Measurements from ENCODE around the gene SYNC. TPM values are rescaled to one million over a fixed set of nuclear protein-coding genes. Genes with fewer than 3 reads are reported as not detected.

Gene SYNC
- total and polyA plus RNA-seq, 2 of the 8 experiments (the other 6 are each of a cell fraction or from before 2014, with no cell fraction given): 0.06 to 0.17 TPM

GRCh38 chr1:32729254-32730046 is 26.9 kb upstream of the SYNC start:
- peak in 1 of 3 experiments; percentile 19; a peak in 1 of 4 replicates for TF ChIP-seq CTCF (IDR thresholded peaks at IDR 0.05; ENCODE audit: control extremely low read depth in 1 of 3, insufficient read depth in 1 of 3, low read depth in 1 of 3, low read length in 3 of 3)
- TF ChIP-seq HDAC6 (IDR thresholded peaks at IDR 0.05; ENCODE audit: low read depth, low read length): no peak
- H2BK12ac ChIP-seq (ENCODE audit: low read depth, low read length): no peak overlapping the region
- H3K23ac ChIP-seq (ENCODE audit: insufficient read length): no peak overlapping the region
- H3K4me3 ChIP-seq (ENCODE audit: extremely low read depth in 1 of 4, insufficient read depth in 2 of 4, low read depth in 3 of 4, low read length in 4 of 4): no peak overlapping the region
- FAIRE-seq (no peak), DNase-seq (ENCODE audit: low read depth in 1 of 2, low spot score in 2 of 2) (no peak)
- no peaks in the 10 kb centered on the region for H4K20me1 ChIP-seq (replicated peaks in 1 of 2; ENCODE audit: control insufficient read depth in 1 of 2, insufficient read depth in 2 of 2, low read length in 2 of 2)
- no peak overlapping the region for H3K14ac ChIP-seq (ENCODE audit: insufficient read length)
- H3K23me2 ChIP-seq (ENCODE audit: low read depth, low read length): no peaks in the 10 kb centered on the region; the same call in 1 of the 2 replicates
- H3K9me3 ChIP-seq (ENCODE audit: insufficient read depth in 2 of 2, low read depth in 1 of 2, low read length in 1 of 2): no peaks in the 10 kb centered on the region
- no peaks in the 10 kb centered on the region for H3K79me2 ChIP-seq (ENCODE audit: control insufficient read depth in 1 of 2, insufficient read depth in 2 of 2, low read length in 2 of 2)
- no peak overlapping the region for H2BK15ac ChIP-seq (ENCODE audit: low read length)
- H4K5ac ChIP-seq (ENCODE audit: insufficient read length, low read depth, low read length): no peak overlapping the region
- H2AFZ ChIP-seq (ENCODE audit: low read length): no peak overlapping the region
- H4K8ac ChIP-seq (ENCODE audit: extremely low read depth, insufficient read depth, low read length): no peak overlapping the region
- no peak overlapping the region for H3K4me2 ChIP-seq (ENCODE audit: insufficient read depth in 1 of 2, low read depth in 2 of 2, low read length in 2 of 2)
- POLR2A ChIA-PET (ENCODE audit: partially characterized antibody): interaction anchor here (0.5 to 3.9 kb wide), 11 partner anchors 8 to 46 kb away, joined by 3 to 21 read pairs (median 4); no protein-coding TSS in a partner anchor
- H3K27me3 ChIP-seq (replicated peaks in 1 of 4; ENCODE audit: control insufficient read depth in 3 of 4, extremely low read depth in 1 of 4, insufficient read depth in 3 of 4, low read length in 3 of 4): no peaks in the 10 kb centered on the region; a peak in 1 of 7 replicates
- H3K36me3 ChIP-seq (ENCODE audit: control insufficient read depth in 2 of 4, insufficient read depth in 4 of 4, low read length in 3 of 4): no peaks in the 10 kb centered on the region; a peak in 1 of 8 replicates
- CTCF ChIA-PET (ENCODE audit: partially characterized antibody): interaction anchor here (0.6 to 7.3 kb wide), 15 partner anchors 7 to 287 kb away, joined by 3 to 56 read pairs (median 3); no protein-coding TSS in a partner anchor
- H2BK5ac ChIP-seq (ENCODE audit: low read depth, low read length): no peak overlapping the region
- no peak overlapping the region for H3K27ac ChIP-seq (ENCODE audit: low read depth, low read length)
- H2BK20ac ChIP-seq (ENCODE audit: low read length): no peak overlapping the region
- no peak overlapping the region for H3K4ac ChIP-seq (replicated peaks; ENCODE audit: insufficient read length, low read depth, low read length)
- WGBS, 2 experiments (ENCODE audit: extremely low coverage in 1 of 2, insufficient coverage in 1 of 2, insufficient read length in 1 of 2, insufficient replicate concordance in 2 of 2, low coverage in 1 of 2, low lambda C conversion rate in 2 of 2, missing lambda C conversion rate in 1 of 2): 80% methylated on average over 14 of the region's 14 CpGs; no CpG with 5 or more reads in 1 of the 2 experiments
- H3K56ac ChIP-seq (replicated peaks; ENCODE audit: insufficient read length, low read depth, low read length): no peak overlapping the region
- H2AK5ac ChIP-seq (ENCODE audit: low read depth, low read length): no peak overlapping the region
- peaks cover 3 to 15% (median 13%) of the 10 kb centered on the region in 4 experiments for H3K4me1 ChIP-seq (replicated peaks in 1 of 4; ENCODE audit: control insufficient read depth in 3 of 4, insufficient read depth in 4 of 4, low read length in 3 of 4)
- peak overlapping the region in 1 of 4 experiments; percentile 9; a peak in 1 of 7 replicates for H3K9ac ChIP-seq (replicated peaks in 1 of 4; ENCODE audit: extremely low read depth in 1 of 4, low read depth in 3 of 4, low read length in 3 of 4)
- H3K18ac ChIP-seq (ENCODE audit: extremely low read depth, low read length): no peak overlapping the region; the same call in 1 of the 2 replicates
- no peak overlapping the region for H2BK120ac ChIP-seq (replicated peaks; ENCODE audit: low read depth, low read length)
- no peak overlapping the region for H4K91ac ChIP-seq (replicated peaks; ENCODE audit: insufficient read length, low read length)
- no peaks in the 10 kb centered on the region for H3K79me1 ChIP-seq (ENCODE audit: low read depth, low read length)
